IgD-negative memory B cell (primary cell): Measurements from ENCODE around the gene NAALADL2. TPM values are rescaled to one million over a fixed set of nuclear protein-coding genes. Genes with fewer than 3 reads are reported as not detected.
"Not testable (repeated sequence)": the region's sequence is repeated elsewhere in the genome, so short reads cannot be mapped to it uniquely, and the experiment has no call there.

ENCODE experiments used
- H3K27ac Mint-ChIP-seq, 3 donors: one replicate each; pipeline ENCODE4 v1.8.0; 2020 to 2022; ENCODE audit warnings: mild to moderate bottlenecking in 3 of 3, mixed read lengths in 3 of 3, moderate library complexity in 1 of 3
- H3K27me3 Mint-ChIP-seq: one replicate; pipeline ENCODE4 v1.8.0; 2021; ENCODE audit warnings: mixed read lengths
- H3K36me3 Mint-ChIP-seq: one replicate; pipeline ENCODE4 v1.8.0; 2020; ENCODE audit warnings: mild to moderate bottlenecking, mixed read lengths
- H3K4me1 Mint-ChIP-seq, 3 donors: one replicate each; pipeline ENCODE4 v1.8.0; 2020 to 2022; ENCODE audit warnings: mixed read lengths in 3 of 3, mild to moderate bottlenecking in 1 of 3
- H3K4me3 Mint-ChIP-seq, 4 donors: one replicate each; pipeline ENCODE4 v1.8.0; 2020 to 2022; ENCODE audit warnings: mild to moderate bottlenecking in 4 of 4, mixed read lengths in 4 of 4, moderate library complexity in 3 of 4
- H3K9me3 Mint-ChIP-seq, 3 donors: one replicate each; pipeline ENCODE4 v1.8.0; 2020 to 2021; ENCODE audit warnings: mixed read lengths in 3 of 3, mild to moderate bottlenecking in 1 of 3
- polyA plus RNA-seq: library from polyadenylated mRNA; unstranded; fragments of 300-500 nt; fragmentation: Illumina TruSeq; gene quantifications from one replicate; pipeline ENCODE4 v1.2.3, GENCODE V29; 2021

Gene NAALADL2
- polyA plus RNA-seq, 1 donor from 2014 or later: not detected

- Mint-ChIP-seq H3K27me3 (no peaks in the 10 kb centered on the region), H3K27ac (no peak overlapping the region), H3K4me1 (no peaks in the 10 kb centered on the region), H3K4me3 (no peak overlapping the region), H3K36me3 (no peaks in the 10 kb centered on the region), H3K9me3 (peaks cover 0 to 3% (median 0%) of the 10 kb centered on the region in 3 donors)
Observed at GRCh38 chr3:175585898-175586297, 726.8 kb downstream of the NAALADL2 start.

- Mint-ChIP-seq H3K36me3 (no peaks in the 10 kb centered on the region), H3K4me3 (no peak overlapping the region), H3K9me3 (peaks cover 0 to 13% (median 6%) of the 10 kb centered on the region in 3 donors), H3K27ac (no peak overlapping the region), H3K27me3 (no peaks in the 10 kb centered on the region), H3K4me1 (no peaks in the 10 kb centered on the region)
Observed at GRCh38 chr3:175590745-175591144, 731.6 kb downstream of the NAALADL2 start.

GRCh38 chr3:175591375-175591774 is 732.2 kb downstream of the NAALADL2 start:
- Mint-ChIP-seq H3K4me1 (no peaks in the 10 kb centered on the region), H3K27me3 (no peaks in the 10 kb centered on the region), H3K4me3 (no peak overlapping the region), H3K27ac (no peak overlapping the region), H3K9me3 (peaks cover 0 to 13% (median 6%) of the 10 kb centered on the region in 3 donors), H3K36me3 (no peaks in the 10 kb centered on the region)

- H3K4me3 Mint-ChIP-seq: no peak overlapping the region
- H3K36me3 Mint-ChIP-seq: no peaks in the 10 kb centered on the region
- no peaks in the 10 kb centered on the region for H3K4me1 Mint-ChIP-seq
- H3K9me3 Mint-ChIP-seq: peaks cover 0 to 13% (median 6%) of the 10 kb centered on the region in 3 donors
- H3K27me3 Mint-ChIP-seq: no peaks in the 10 kb centered on the region
- no peak overlapping the region for H3K27ac Mint-ChIP-seq
Observed at GRCh38 chr3:175593331-175593730, 734.2 kb downstream of the NAALADL2 start.

- Mint-ChIP-seq H3K27me3 (no peaks in the 10 kb centered on the region), H3K4me1 (no peaks in the 10 kb centered on the region), H3K4me3 (no peak overlapping the region), H3K27ac (no peak overlapping the region), H3K9me3 (peaks cover 4 to 10% (median 9%) of the 10 kb centered on the region in 3 donors), H3K36me3 (no peaks in the 10 kb centered on the region)
Observed at GRCh38 chr3:175598740-175599139, 739.6 kb downstream of the NAALADL2 start.

- H3K36me3 Mint-ChIP-seq: no peaks in the 10 kb centered on the region
- H3K9me3 Mint-ChIP-seq: peaks cover 0 to 6% (median 4%) of the 10 kb centered on the region in 3 donors
- H3K27ac Mint-ChIP-seq: no peak overlapping the region
- no peaks in the 10 kb centered on the region for H3K27me3 Mint-ChIP-seq
- H3K4me1 Mint-ChIP-seq: peaks cover 0 to 1% (median 0%) of the 10 kb centered on the region in 3 donors
- no peak overlapping the region for H3K4me3 Mint-ChIP-seq
Observed at GRCh38 chr3:175601521-175601920, 742.4 kb downstream of the NAALADL2 start.

GRCh38 chr3:175605851-175606250 is 746.7 kb downstream of the NAALADL2 start:
- Mint-ChIP-seq H3K27ac (no peak overlapping the region), H3K4me1 (peaks cover 0 to 1% (median 0%) of the 10 kb centered on the region in 3 donors), H3K36me3 (no peaks in the 10 kb centered on the region), H3K9me3 (peaks cover 5 to 7% (median 6%) of the 10 kb centered on the region in 3 donors), H3K27me3 (no peaks in the 10 kb centered on the region), H3K4me3 (no peak overlapping the region)

GRCh38 chr3:175606650-175607318 is 747.6 kb downstream of the NAALADL2 start:
- no peaks in the 10 kb centered on the region for H3K36me3 Mint-ChIP-seq
- no peak overlapping the region for H3K4me3 Mint-ChIP-seq
- peaks cover 5 to 7% (median 5%) of the 10 kb centered on the region in 3 donors for H3K9me3 Mint-ChIP-seq
- H3K27me3 Mint-ChIP-seq: no peaks in the 10 kb centered on the region
- no peak overlapping the region for H3K27ac Mint-ChIP-seq
- H3K4me1 Mint-ChIP-seq: peaks cover 0 to 1% (median 0%) of the 10 kb centered on the region in 3 donors

- H3K27me3 Mint-ChIP-seq: no peaks in the 10 kb centered on the region
- no peak overlapping the region for H3K4me3 Mint-ChIP-seq
- no peak overlapping the region for H3K27ac Mint-ChIP-seq
- peaks cover 1 to 7% (median 3%) of the 10 kb centered on the region in 3 donors for H3K9me3 Mint-ChIP-seq
- H3K36me3 Mint-ChIP-seq: no peaks in the 10 kb centered on the region
- H3K4me1 Mint-ChIP-seq: peaks cover 0 to 1% (median 0%) of the 10 kb centered on the region in 3 donors
Observed at GRCh38 chr3:175608356-175608755, 749.2 kb downstream of the NAALADL2 start.

GRCh38 chr3:175608911-175609310 is 749.8 kb downstream of the NAALADL2 start:
- H3K27me3 Mint-ChIP-seq: no peaks in the 10 kb centered on the region
- H3K4me1 Mint-ChIP-seq: peaks cover 0 to 1% (median 0%) of the 10 kb centered on the region in 3 donors
- peaks cover 0 to 7% (median 2%) of the 10 kb centered on the region in 3 donors for H3K9me3 Mint-ChIP-seq
- H3K27ac Mint-ChIP-seq: no peak overlapping the region
- H3K36me3 Mint-ChIP-seq: no peaks in the 10 kb centered on the region
- no peak overlapping the region for H3K4me3 Mint-ChIP-seq

- no peaks in the 10 kb centered on the region for H3K27me3 Mint-ChIP-seq
- no peak overlapping the region for H3K4me3 Mint-ChIP-seq
Observed at GRCh38 chr3:175612487-175613196, 753.5 kb downstream of the NAALADL2 start.

GRCh38 chr3:175614107-175614506 is 755.0 kb downstream of the NAALADL2 start:
- not testable (repeated sequence) for H3K9me3 Mint-ChIP-seq, H3K36me3 Mint-ChIP-seq, H3K27me3 Mint-ChIP-seq, H3K4me1 Mint-ChIP-seq, H3K4me3 Mint-ChIP-seq, H3K27ac Mint-ChIP-seq

More at GRCh38 chr3:175612487-175613196, 753.5 kb downstream of the NAALADL2 start:
- Mint-ChIP-seq H3K4me1 (no peaks in the 10 kb centered on the region), H3K9me3 (peaks cover 0 to 4% (median 2%) of the 10 kb centered on the region in 3 donors), H3K36me3 (no peaks in the 10 kb centered on the region), H3K27ac (no peak overlapping the region)

- Mint-ChIP-seq H3K4me3 (no peak overlapping the region), H3K4me1 (no peaks in the 10 kb centered on the region), H3K27ac (no peak overlapping the region), H3K9me3 (peaks cover 0 to 6% (median 1%) of the 10 kb centered on the region in 3 donors), H3K36me3 (no peaks in the 10 kb centered on the region), H3K27me3 (no peaks in the 10 kb centered on the region)
Observed at GRCh38 chr3:175617247-175617646, 758.1 kb downstream of the NAALADL2 start.

GRCh38 chr3:175619369-175619768 is 760.2 kb downstream of the NAALADL2 start:
- H3K4me3 Mint-ChIP-seq: no peak overlapping the region
- no peak overlapping the region for H3K27ac Mint-ChIP-seq
- H3K27me3 Mint-ChIP-seq: no peaks in the 10 kb centered on the region
- H3K4me1 Mint-ChIP-seq: no peaks in the 10 kb centered on the region
- peaks cover 0 to 7% (median 1%) of the 10 kb centered on the region in 3 donors for H3K9me3 Mint-ChIP-seq
- H3K36me3 Mint-ChIP-seq: no peaks in the 10 kb centered on the region

- Mint-ChIP-seq H3K4me1 (no peaks in the 10 kb centered on the region), H3K27ac (no peak overlapping the region), H3K36me3 (no peaks in the 10 kb centered on the region), H3K27me3 (no peaks in the 10 kb centered on the region), H3K9me3 (peaks cover 0 to 10% (median 1%) of the 10 kb centered on the region in 3 donors), H3K4me3 (no peak overlapping the region)
Observed at GRCh38 chr3:175620093-175620492, 761.0 kb downstream of the NAALADL2 start.
